C4-2B (cell line): Measurements from ENCODE around the gene FHAD1.

Source experiments
- ZFX ChIP-seq: fragments of 450-650 bp; IDR thresholded peaks from 2 replicates; pipeline ENCODE4 v1.6.1; 2017
- TF ChIP-seq, protein P1 (sequence below): fragments of 450-650 bp; conservative IDR thresholded peaks from 2 replicates; pipeline ENCODE4 v1.5.1; 2017; ENCODE audit warnings: mild to moderate bottlenecking

DNA sequence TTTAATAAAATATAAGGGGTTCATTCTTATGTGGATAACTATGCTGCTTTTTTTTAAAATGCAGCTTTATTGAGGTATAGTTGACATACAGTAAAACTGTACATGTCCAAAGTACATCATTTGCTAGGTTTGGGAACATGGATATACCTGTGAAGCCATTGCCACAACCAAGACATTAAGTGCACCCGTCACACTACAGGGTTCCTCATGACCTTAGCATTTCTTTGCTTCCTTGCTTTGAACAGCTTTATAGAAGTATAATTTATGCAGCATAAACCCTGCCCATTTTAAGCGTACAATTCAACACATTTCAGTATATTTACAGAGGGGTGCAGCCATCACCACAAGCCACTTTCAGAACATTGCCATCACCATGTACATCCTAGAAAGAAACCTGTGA lies 26.3 kb downstream of the FHAD1 start:
- TF ChIP-seq, protein P1, sequence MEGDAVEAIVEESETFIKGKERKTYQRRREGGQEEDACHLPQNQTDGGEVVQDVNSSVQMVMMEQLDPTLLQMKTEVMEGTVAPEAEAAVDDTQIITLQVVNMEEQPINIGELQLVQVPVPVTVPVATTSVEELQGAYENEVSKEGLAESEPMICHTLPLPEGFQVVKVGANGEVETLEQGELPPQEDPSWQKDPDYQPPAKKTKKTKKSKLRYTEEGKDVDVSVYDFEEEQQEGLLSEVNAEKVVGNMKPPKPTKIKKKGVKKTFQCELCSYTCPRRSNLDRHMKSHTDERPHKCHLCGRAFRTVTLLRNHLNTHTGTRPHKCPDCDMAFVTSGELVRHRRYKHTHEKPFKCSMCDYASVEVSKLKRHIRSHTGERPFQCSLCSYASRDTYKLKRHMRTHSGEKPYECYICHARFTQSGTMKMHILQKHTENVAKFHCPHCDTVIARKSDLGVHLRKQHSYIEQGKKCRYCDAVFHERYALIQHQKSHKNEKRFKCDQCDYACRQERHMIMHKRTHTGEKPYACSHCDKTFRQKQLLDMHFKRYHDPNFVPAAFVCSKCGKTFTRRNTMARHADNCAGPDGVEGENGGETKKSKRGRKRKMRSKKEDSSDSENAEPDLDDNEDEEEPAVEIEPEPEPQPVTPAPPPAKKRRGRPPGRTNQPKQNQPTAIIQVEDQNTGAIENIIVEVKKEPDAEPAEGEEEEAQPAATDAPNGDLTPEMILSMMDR = no peak
- no peak for TF ChIP-seq ZFX
